GM19395 (cell line): ENCODE measurements around the gene RILP.

Source experiments
- ATAC-seq: cut with Tn5 transposase; IDR thresholded peaks from one replicate; pipeline ENCODE4 v1.9.1; 2021; ENCODE audit warnings: mild to moderate bottlenecking, moderate library complexity; ENCODE audit not compliant: unreplicated experiment

Gene RILP

GRCh38 chr17:1629504-1630310, 20.0 kb downstream of the RILP start:
- no peak for ATAC-seq

GRCh38 chr17:1628856-1629503, 20.7 kb downstream of the RILP start:
- ATAC-seq, result peak; percentile 45

GRCh38 chr17:1627982-1628855, 21.4 kb downstream of the RILP start, which contains the start of gene SLC43A2:
Gene SLC43A2, minus strand, starts transcription at chr17:1628834. Its CDS starts 960 bp downstream, at chr17:1627874.
- peak; percentile 52 for ATAC-seq

GRCh38 chr17:1627182-1627981, 22.3 kb downstream of the RILP start:
- ATAC-seq, result no peak

- ATAC-seq, result no peak
These were observed 23.3 kb downstream of the RILP start for GRCh38 chr17:1626333-1626732.

- no peak for ATAC-seq
These were observed 24.1 kb downstream of the RILP start for GRCh38 chr17:1625581-1625980.

GRCh38 chr17:1625053-1625452, 24.6 kb downstream of the RILP start:
- ATAC-seq, result no peak

- ATAC-seq, result no peak
These were observed 25.0 kb downstream of the RILP start for GRCh38 chr17:1624650-1625049.

- ATAC-seq, result no peak
These were observed 26.5 kb downstream of the RILP start for GRCh38 chr17:1623057-1623630.

- no peak for ATAC-seq
These were observed 28.3 kb downstream of the RILP start for GRCh38 chr17:1621273-1621954.

GRCh38 chr17:1620486-1620885, 29.2 kb downstream of the RILP start:
- ATAC-seq, result no peak

GRCh38 chr17:1617620-1618174, 32.0 kb downstream of the RILP start:
- no peak for ATAC-seq

- no peak for ATAC-seq
These were observed 33.6 kb downstream of the RILP start for GRCh38 chr17:1616101-1616500.

GRCh38 chr17:1612400-1612799, 37.3 kb downstream of the RILP start:
- no peak for ATAC-seq

GRCh38 chr17:1611715-1612114, 38.0 kb downstream of the RILP start:
- ATAC-seq, result no peak

- no peak for ATAC-seq
These were observed 41.0 kb downstream of the RILP start for GRCh38 chr17:1608676-1609075.

GRCh38 chr17:1607971-1608320, 41.7 kb downstream of the RILP start:
- ATAC-seq, result no peak

- ATAC-seq, result no peak
These were observed 43.2 kb downstream of the RILP start for GRCh38 chr17:1606352-1606985.
